ENCODE results near the gene MPP1.

The MPP1 gene

GRCh38 chrX:154815274-154815818 lies 10.1 kb upstream of the MPP1 start:
- no peaks in the 10 kb centered on the region for H3K4me1 ChIP-seq (ENCODE audit: control insufficient read depth in 1 of 2, insufficient read depth in 2 of 2, low read length in 2 of 2)
- no peak overlapping the region for H3K9ac ChIP-seq (ENCODE audit: low read depth in 1 of 2, low read length in 2 of 2)
- no peak overlapping the region for H3K27ac ChIP-seq (ENCODE audit: low read depth, low read length)
- no peak overlapping the region for H3K4me3 ChIP-seq (ENCODE audit: low read depth in 1 of 2, low read length in 2 of 2)
- no peaks in the 10 kb centered on the region for H3K27me3 ChIP-seq (ENCODE audit: control insufficient read depth in 1 of 2, insufficient read depth in 2 of 2, low read length in 2 of 2)
- no peaks in the 10 kb centered on the region for H3K9me3 ChIP-seq (ENCODE audit: control insufficient read depth in 1 of 2, low read length in 2 of 2)
- no peaks in the 10 kb centered on the region for H3K36me3 ChIP-seq (ENCODE audit: control insufficient read depth in 1 of 2, insufficient read depth in 2 of 2, low read length in 2 of 2)

GRCh38 chrX:154813801-154814200 lies 8.5 kb upstream of the MPP1 start:
- Histone ChIP-seq H3K9ac (ENCODE audit: low read depth in 1 of 2, low read length in 2 of 2) (no peak overlapping the region), H3K4me1 (ENCODE audit: control insufficient read depth in 1 of 2, insufficient read depth in 2 of 2, low read length in 2 of 2) (no peaks in the 10 kb centered on the region), H3K9me3 (ENCODE audit: control insufficient read depth in 1 of 2, low read length in 2 of 2) (no peaks in the 10 kb centered on the region), H3K27ac (ENCODE audit: low read depth, low read length) (no peak overlapping the region), H3K36me3 (ENCODE audit: control insufficient read depth in 1 of 2, insufficient read depth in 2 of 2, low read length in 2 of 2) (no peaks in the 10 kb centered on the region), H3K27me3 (ENCODE audit: control insufficient read depth in 1 of 2, insufficient read depth in 2 of 2, low read length in 2 of 2) (no peaks in the 10 kb centered on the region), H3K4me3 (ENCODE audit: low read depth in 1 of 2, low read length in 2 of 2) (no peak overlapping the region)

- no peaks in the 10 kb centered on the region for H3K36me3 ChIP-seq (ENCODE audit: control insufficient read depth in 1 of 2, insufficient read depth in 2 of 2, low read length in 2 of 2)
- no peaks in the 10 kb centered on the region for H3K4me1 ChIP-seq (ENCODE audit: control insufficient read depth in 1 of 2, insufficient read depth in 2 of 2, low read length in 2 of 2)
- no peak overlapping the region for H3K4me3 ChIP-seq (ENCODE audit: low read depth in 1 of 2, low read length in 2 of 2)
- H3K9ac ChIP-seq (ENCODE audit: low read depth in 1 of 2, low read length in 2 of 2) = no peak overlapping the region
- no peaks in the 10 kb centered on the region for H3K27me3 ChIP-seq (ENCODE audit: control insufficient read depth in 1 of 2, insufficient read depth in 2 of 2, low read length in 2 of 2)
- no peaks in the 10 kb centered on the region for H3K9me3 ChIP-seq (ENCODE audit: control insufficient read depth in 1 of 2, low read length in 2 of 2)
- no peak overlapping the region for H3K27ac ChIP-seq (ENCODE audit: low read depth, low read length)
These were observed 7.2 kb upstream of the MPP1 start for GRCh38 chrX:154812341-154813101.

GRCh38 chrX:154809939-154810665 lies 4.8 kb upstream of the MPP1 start:
- H3K9ac ChIP-seq (ENCODE audit: low read depth in 1 of 2, low read length in 2 of 2) = no peak overlapping the region
- no peaks in the 10 kb centered on the region for H3K36me3 ChIP-seq (ENCODE audit: control insufficient read depth in 1 of 2, insufficient read depth in 2 of 2, low read length in 2 of 2)
- no peak overlapping the region for H3K4me3 ChIP-seq (ENCODE audit: low read depth in 1 of 2, low read length in 2 of 2)
- no peaks in the 10 kb centered on the region for H3K27me3 ChIP-seq (ENCODE audit: control insufficient read depth in 1 of 2, insufficient read depth in 2 of 2, low read length in 2 of 2)
- H3K27ac ChIP-seq (ENCODE audit: low read depth, low read length) = no peak overlapping the region
- no peaks in the 10 kb centered on the region for H3K9me3 ChIP-seq (ENCODE audit: control insufficient read depth in 1 of 2, low read length in 2 of 2)
- peaks cover 4 to 5% of the 10 kb centered on the region in 2 donors for H3K4me1 ChIP-seq (ENCODE audit: control insufficient read depth in 1 of 2, insufficient read depth in 2 of 2, low read length in 2 of 2)

GRCh38 chrX:154806837-154807501 lies 1.7 kb upstream of the MPP1 start:
- no peak overlapping the region for H3K27ac ChIP-seq (ENCODE audit: low read depth, low read length)
- H3K9ac ChIP-seq (ENCODE audit: low read depth in 1 of 2, low read length in 2 of 2) = no peak overlapping the region
- no peaks in the 10 kb centered on the region for H3K9me3 ChIP-seq (ENCODE audit: control insufficient read depth in 1 of 2, low read length in 2 of 2)
- no peaks in the 10 kb centered on the region for H3K36me3 ChIP-seq (ENCODE audit: control insufficient read depth in 1 of 2, insufficient read depth in 2 of 2, low read length in 2 of 2)
- H3K4me3 ChIP-seq (ENCODE audit: low read depth in 1 of 2, low read length in 2 of 2) = no peak overlapping the region
- H3K4me1 ChIP-seq (ENCODE audit: control insufficient read depth in 1 of 2, insufficient read depth in 2 of 2, low read length in 2 of 2) = peaks cover 18 to 19% of the 10 kb centered on the region in 2 donors
- H3K27me3 ChIP-seq (ENCODE audit: control insufficient read depth in 1 of 2, insufficient read depth in 2 of 2, low read length in 2 of 2) = no peaks in the 10 kb centered on the region

GRCh38 chrX:154805696-154806091 lies 409 bp upstream of the MPP1 start:
- Histone ChIP-seq H3K27me3 (ENCODE audit: control insufficient read depth in 1 of 2, insufficient read depth in 2 of 2, low read length in 2 of 2) (no peaks in the 10 kb centered on the region), H3K9me3 (ENCODE audit: control insufficient read depth in 1 of 2, low read length in 2 of 2) (no peaks in the 10 kb centered on the region), H3K36me3 (ENCODE audit: control insufficient read depth in 1 of 2, insufficient read depth in 2 of 2, low read length in 2 of 2) (no peaks in the 10 kb centered on the region), H3K4me1 (ENCODE audit: control insufficient read depth in 1 of 2, insufficient read depth in 2 of 2, low read length in 2 of 2) (peaks cover 25 to 27% of the 10 kb centered on the region in 2 donors), H3K4me3 (ENCODE audit: low read depth in 1 of 2, low read length in 2 of 2) (peak overlapping the region; percentile 62 to 80), H3K27ac (ENCODE audit: low read depth, low read length) (peak overlapping the region; percentile 44), H3K9ac (ENCODE audit: low read depth in 1 of 2, low read length in 2 of 2) (peak overlapping the region in 1 of 2 donors; percentile 4)

- peaks cover 33 to 39% of the 10 kb centered on the region in 2 donors for H3K4me1 ChIP-seq (ENCODE audit: control insufficient read depth in 1 of 2, insufficient read depth in 2 of 2, low read length in 2 of 2)
- no peaks in the 10 kb centered on the region for H3K27me3 ChIP-seq (ENCODE audit: control insufficient read depth in 1 of 2, insufficient read depth in 2 of 2, low read length in 2 of 2)
- no peaks in the 10 kb centered on the region for H3K36me3 ChIP-seq (ENCODE audit: control insufficient read depth in 1 of 2, insufficient read depth in 2 of 2, low read length in 2 of 2)
- no peak overlapping the region for H3K27ac ChIP-seq (ENCODE audit: low read depth, low read length)
- no peaks in the 10 kb centered on the region for H3K9me3 ChIP-seq (ENCODE audit: control insufficient read depth in 1 of 2, low read length in 2 of 2)
- peak overlapping the region; percentile 79 to 80 for H3K4me3 ChIP-seq (ENCODE audit: low read depth in 1 of 2, low read length in 2 of 2)
- peak overlapping the region; percentile 70 to 79 for H3K9ac ChIP-seq (ENCODE audit: low read depth in 1 of 2, low read length in 2 of 2)
These were observed 876 bp downstream of the MPP1 start for GRCh38 chrX:154804261-154804956.

- no peaks in the 10 kb centered on the region for H3K9me3 ChIP-seq (ENCODE audit: control insufficient read depth in 1 of 2, low read length in 2 of 2)
- H3K36me3 ChIP-seq (ENCODE audit: control insufficient read depth in 1 of 2, insufficient read depth in 2 of 2, low read length in 2 of 2) = no peaks in the 10 kb centered on the region
- H3K9ac ChIP-seq (ENCODE audit: low read depth in 1 of 2, low read length in 2 of 2) = no peak overlapping the region
- H3K27me3 ChIP-seq (ENCODE audit: control insufficient read depth in 1 of 2, insufficient read depth in 2 of 2, low read length in 2 of 2) = no peaks in the 10 kb centered on the region
- H3K4me3 ChIP-seq (ENCODE audit: low read depth in 1 of 2, low read length in 2 of 2) = peak overlapping the region; percentile 36 to 80
- peaks cover 33 to 40% of the 10 kb centered on the region in 2 donors for H3K4me1 ChIP-seq (ENCODE audit: control insufficient read depth in 1 of 2, insufficient read depth in 2 of 2, low read length in 2 of 2)
- H3K27ac ChIP-seq (ENCODE audit: low read depth, low read length) = no peak overlapping the region
These were observed 2.3 kb downstream of the MPP1 start for GRCh38 chrX:154802947-154803346.

GRCh38 chrX:154800478-154801210 lies 4.6 kb downstream of the MPP1 start:
- H3K4me3 ChIP-seq (ENCODE audit: low read depth in 1 of 2, low read length in 2 of 2) = peak overlapping the region in 1 of 2 donors; percentile 43
- peaks cover 30 to 40% of the 10 kb centered on the region in 2 donors for H3K4me1 ChIP-seq (ENCODE audit: control insufficient read depth in 1 of 2, insufficient read depth in 2 of 2, low read length in 2 of 2)
- H3K9me3 ChIP-seq (ENCODE audit: control insufficient read depth in 1 of 2, low read length in 2 of 2) = no peaks in the 10 kb centered on the region
- no peaks in the 10 kb centered on the region for H3K27me3 ChIP-seq (ENCODE audit: control insufficient read depth in 1 of 2, insufficient read depth in 2 of 2, low read length in 2 of 2)
- H3K27ac ChIP-seq (ENCODE audit: low read depth, low read length) = peak overlapping the region; percentile 17
- H3K9ac ChIP-seq (ENCODE audit: low read depth in 1 of 2, low read length in 2 of 2) = no peak overlapping the region
- H3K36me3 ChIP-seq (ENCODE audit: control insufficient read depth in 1 of 2, insufficient read depth in 2 of 2, low read length in 2 of 2) = no peaks in the 10 kb centered on the region

Data from duodenal mucosa (tissue), 2 donors.